Psoas muscle (tissue), 8 donors: ENCODE data around the gene ALG12. TPM values are rescaled to one million over a fixed set of nuclear protein-coding genes. Genes with fewer than 3 reads are reported as not detected.
"Not testable (repeated sequence)": the region's sequence is repeated elsewhere in the genome, so short reads cannot be mapped to it uniquely, and the experiment has no call there.

ENCODE experiments used
- ATAC-seq, 4 donors: fragments of 200-7000 bp; cut with Tn5 transposase; one replicate each; pipeline ENCODE4 v1.9.1; 2020; ENCODE audit warnings: moderate library complexity in 3 of 4, mild to moderate bottlenecking in 2 of 4
- DNase-seq, 2 donors: peaks; one replicate each; pipeline ENCODE4 v3.0.0-alpha.2; 2020
- H3K27ac ChIP-seq: fragments of 200-600 bp; one replicate; pipeline ENCODE4 v1.8.0; 2022
- H3K27me3 ChIP-seq, 3 donors: fragments of 200-600 bp in 1 of 3; one replicate each; pipeline versions ENCODE4 v1.6.1 to v1.8.0; 2013 to 2022; ENCODE audit warnings: low read length in 2 of 3, mild to moderate bottlenecking in 2 of 3, moderate library complexity in 1 of 3; ENCODE audit not compliant: insufficient read depth in 3 of 3
- H3K36me3 ChIP-seq, 2 donors: fragments of 200-600 bp in 1 of 2; one replicate each; pipeline versions ENCODE4 v1.6.1 to v1.8.0; 2013 to 2022; ENCODE audit warnings: low read depth in 1 of 2, mild to moderate bottlenecking in 1 of 2, moderate library complexity in 1 of 2; ENCODE audit not compliant: insufficient read depth in 1 of 2
- H3K4me1 ChIP-seq: fragments of 200-600 bp; one replicate; pipeline ENCODE4 v1.8.0; 2022
- H3K4me3 ChIP-seq: fragments of 200-600 bp; one replicate; pipeline ENCODE4 v1.8.0; 2022; ENCODE audit warnings: mild to moderate bottlenecking
- H3K9me3 ChIP-seq: fragments of 200-600 bp; one replicate; pipeline ENCODE4 v1.8.0; 2022
- CTCF ChIP-seq: fragments of 200-600 bp; IDR thresholded peaks from one replicate; pipeline ENCODE4 v1.8.0; 2022; ENCODE audit warnings: antibody characterized with exemption
- WGBS, 3 donors: extraction: QIAGEN DNeasy Blood & Tissue Kit; methylation state at CpG; one replicate each; pipeline versions ENCODE4 v1.1.6 to v1.1.7; 2013; 5-methylcytosine and 5-hydroxymethylcytosine counted together
- intact Hi-C, 2 donors: fragments of 100-400 bp; cut with DNase I; formaldehyde crosslinking; loops; one replicate each; pipeline versions ENCODE4 v1.11.0 to v1.14.2; 2022
- polyA plus RNA-seq, 3 donors: library from polyadenylated mRNA; stranded (reverse); fragments of 200-250 nt; gene quantifications; one replicate each; pipeline ENCODE4 v1.2.3, GENCODE V29; 2013
- total RNA-seq, 4 donors: library from RNA; stranded (reverse); fragmentation: NEBNext Ultra II Directional in 2 of 4; extraction: Animal tissue kit (Norgen Biotek cat#: 25700) in 2 of 4; gene quantifications; one replicate each; pipeline versions ENCODE4 v1.2.1 to v1.2.4, GENCODE V29; 2021 to 2023
- donor health status: healthy with polysubstance abuse.
- donor health status: DM: no; HTN: no; CAD: no; lungs with moderate emphysema.
- donor health status: Bipolar disorder and iron deficiency.
- donor health status: healthy.
- donor health status: DM: yes; HTN: yes; CAD: no.
- donor health status: DM: no; HTN: no; CAD: no.
- donor health status: DM: no; HTN: no; CAD: no.
- donor health status: DM: yes; HTN: yes; CAD: no.

Gene ALG12
- total and polyA plus RNA-seq, 7 donors: 6.5 to 11.0 (median 8.2) TPM

- peaks cover 0 to 25% (median 17%) of the 10 kb centered on the region in 3 donors for H3K27me3 ChIP-seq
- TF ChIP-seq CTCF: no peak
- ATAC-seq (peak; percentile 95 to 96 (median 96)), DNase-seq (peak; percentile 98 to 99)
- H3K4me1 ChIP-seq: peaks cover 21% of the 10 kb centered on the region
- no peaks in the 10 kb centered on the region for H3K9me3 ChIP-seq
- WGBS, 3 donors: 1% methylated on average over 81 to 124 of the region's 127 CpGs
- peak within 1 kb of the TSS; percentile 94 for H3K4me3 ChIP-seq
- H3K36me3 ChIP-seq: no peaks in the 10 kb centered on the region
- intact Hi-C loops: loop anchor here in 1 of 2 donors (10.0 kb wide), 1 partner anchor 62 kb away; the partner anchor contains the start of genes ALG12 and CRELD2
- peak within 1 kb of the TSS; percentile 97 for H3K27ac ChIP-seq
Measured at GRCh38 chr22:49852898-49853894, 65.0 kb downstream of the ALG12 start, which contains the start of gene ZBED4. Gene ZBED4, plus strand, starts transcription at chr22:49853844. Its CDS starts 29,819 bp downstream, at chr22:49883663.

- intact Hi-C loops: loop anchor here in 1 of 2 donors (10.0 kb wide), 1 partner anchor 62 kb away; the partner anchor contains the start of genes ALG12 and CRELD2
- H3K27ac ChIP-seq: peak overlapping the region; percentile 97
- H3K4me1 ChIP-seq: peaks cover 21% of the 10 kb centered on the region
- H3K9me3 ChIP-seq, DNase-seq, H3K36me3 ChIP-seq, ATAC-seq: not testable (repeated sequence)
- H3K27me3 ChIP-seq: peaks cover 0 to 32% (median 23%) of the 10 kb centered on the region in 3 donors
- H3K4me3 ChIP-seq: peak overlapping the region; percentile 94
- 55 to 66% (median 62%) methylated on average over 13 of the region's 13 CpGs for WGBS, 3 donors
Measured at GRCh38 chr22:49852568-49852897, 65.7 kb downstream of the ALG12 start.

GRCh38 chr22:49850959-49851802, 67.1 kb downstream of the ALG12 start:
- intact Hi-C loops: loop anchor here in 1 of 2 donors (10.0 kb wide), 1 partner anchor 64 kb away; the partner anchor contains the start of genes ALG12 and CRELD2
- no peak overlapping the region for H3K27ac ChIP-seq

More at GRCh38 chr22:49850959-49851802, 67.1 kb downstream of the ALG12 start:
- WGBS, 3 donors: 83 to 87% (median 84%) methylated on average over 10 of the region's 10 CpGs
- TF ChIP-seq CTCF: no peak
- Histone ChIP-seq H3K27me3 (peaks cover 0 to 34% (median 23%) of the 10 kb centered on the region in 3 donors), H3K4me1 (peaks cover 21% of the 10 kb centered on the region), H3K4me3 (no peak overlapping the region), H3K9me3 (no peaks in the 10 kb centered on the region), H3K36me3 (no peaks in the 10 kb centered on the region)
- DNase-seq: no peak
- no peak for ATAC-seq

Other genes starting within 250 kb of the ALG12 start
- gene BRD1, start 90.6 kb downstream of the ALG12 start, total RNA-seq: 10 to 100 TPM; 16.9 to 22.9 (median 20.3) TPM
- gene BRD1, start 90.6 kb downstream of the ALG12 start, polyA plus RNA-seq: 10 to 100 TPM in 2 of 3 donors, 1 to 10 TPM in 1; 7.9 to 12.8 (median 10.1) TPM
- gene ZBED4, start 64.6 kb downstream of the ALG12 start, total RNA-seq: 1 to 10 TPM; 5.9 to 9.0 (median 8.3) TPM
- 10 to 100 TPM in 1 of 3 donors, 1 to 10 TPM in 2; 3.3 to 17.9 (median 7.5) TPM for gene ZBED4, start 64.6 kb downstream of the ALG12 start, polyA plus RNA-seq
- gene CRELD2, start 196 bp upstream of the ALG12 start, total RNA-seq: 10 to 100 TPM in 3 of 4 donors, 1 to 10 TPM in 1; 9.9 to 14.0 (median 11.5) TPM
- 10 to 100 TPM in 2 of 3 donors, 1 to 10 TPM in 1; 8.8 to 14.1 (median 11.6) TPM for gene CRELD2, start 196 bp upstream of the ALG12 start, polyA plus RNA-seq
- gene PIM3, start 42.3 kb upstream of the ALG12 start, total RNA-seq: 100 to 1,000 TPM in 2 of 4 donors, 10 to 100 TPM in 2; 40.5 to 128 (median 84.5) TPM
- 10 to 100 TPM; 66.4 to 84.5 (median 79.0) TPM for gene PIM3, start 42.3 kb upstream of the ALG12 start, polyA plus RNA-seq
- not detected for gene IL17REL, start 94.3 kb upstream of the ALG12 start, total RNA-seq
- gene IL17REL, start 94.3 kb upstream of the ALG12 start, polyA plus RNA-seq: not detected
- not detected for gene TTLL8, start 139.9 kb upstream of the ALG12 start, total RNA-seq
- gene TTLL8, start 139.9 kb upstream of the ALG12 start, polyA plus RNA-seq: not detected
- gene MLC1, start 167.0 kb upstream of the ALG12 start, total RNA-seq: not detected
- under 1 TPM in 1 of 3 donors, not detected in 2; under 0.01 TPM for gene MLC1, start 167.0 kb upstream of the ALG12 start, polyA plus RNA-seq
- under 1 TPM in 2 of 4 donors, not detected in 2; 0.07 to 0.39 TPM for gene MOV10L1, start 171.6 kb upstream of the ALG12 start, total RNA-seq
- gene MOV10L1, start 171.6 kb upstream of the ALG12 start, polyA plus RNA-seq: under 1 TPM in 1 of 3 donors, not detected in 2; 0.05 TPM